ENCODE data around the gene ST6GALNAC1.
A peak's percentile ranks its signal among the peaks of the same experiment; 100 is the strongest.
"Not testable (repeated sequence)": the region's sequence is repeated elsewhere in the genome, so short reads cannot be mapped to it uniquely, and the experiment has no call there.

Gene ST6GALNAC1

GRCh38 chr17:76640550-76641380, 2.8 kb downstream of the ST6GALNAC1 start:
- DNase-seq: no peak

GRCh38 chr17:76638263-76638662, 5.3 kb downstream of the ST6GALNAC1 start:
- no peak for DNase-seq

GRCh38 chr17:76636486-76637206, 6.9 kb downstream of the ST6GALNAC1 start:
- not testable (repeated sequence) for DNase-seq

DNA sequence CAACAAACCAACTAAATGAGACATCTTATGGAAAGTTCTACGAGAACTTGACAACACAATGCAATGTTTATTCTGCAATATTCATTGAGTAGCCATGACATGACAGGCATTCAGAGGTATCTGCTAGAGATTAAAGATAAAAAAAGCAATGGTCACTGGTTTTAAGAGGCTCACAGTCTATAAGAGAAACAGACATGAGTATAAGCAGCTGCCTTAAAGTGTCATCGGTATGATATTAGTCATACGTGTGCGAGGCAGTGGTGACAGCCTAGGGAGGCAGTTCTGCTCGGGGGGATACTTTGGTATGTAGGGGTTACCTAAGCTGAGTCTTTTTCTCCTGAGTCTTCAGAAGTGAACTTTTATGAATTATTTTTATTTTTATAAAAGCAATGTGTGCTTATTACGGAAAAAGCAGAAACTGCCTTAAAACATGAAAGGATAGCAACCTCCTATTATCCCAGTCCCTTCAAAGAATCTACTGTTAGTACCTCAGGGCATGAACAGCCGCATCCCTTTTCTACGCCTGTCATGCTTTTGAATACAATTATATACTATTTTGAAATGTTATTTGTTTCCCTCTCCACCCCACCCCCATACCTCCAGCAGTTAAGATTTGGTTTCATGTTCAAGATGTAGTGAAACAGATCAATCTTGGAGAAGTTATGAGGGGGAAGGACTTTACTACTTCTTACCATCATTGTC, 7.7 kb downstream of the ST6GALNAC1 start:
- no peak for DNase-seq

GRCh38 chr17:76635039-76635438, 8.5 kb downstream of the ST6GALNAC1 start:
- DNase-seq: no peak

- DNase-seq: no peak
These were observed 9.8 kb downstream of the ST6GALNAC1 start for GRCh38 chr17:76633628-76634328.

GRCh38 chr17:76631821-76632565, 11.6 kb downstream of the ST6GALNAC1 start:
- DNase-seq: no peak

- DNase-seq: no peak
These were observed 13.4 kb downstream of the ST6GALNAC1 start for GRCh38 chr17:76630151-76630550.

DNA sequence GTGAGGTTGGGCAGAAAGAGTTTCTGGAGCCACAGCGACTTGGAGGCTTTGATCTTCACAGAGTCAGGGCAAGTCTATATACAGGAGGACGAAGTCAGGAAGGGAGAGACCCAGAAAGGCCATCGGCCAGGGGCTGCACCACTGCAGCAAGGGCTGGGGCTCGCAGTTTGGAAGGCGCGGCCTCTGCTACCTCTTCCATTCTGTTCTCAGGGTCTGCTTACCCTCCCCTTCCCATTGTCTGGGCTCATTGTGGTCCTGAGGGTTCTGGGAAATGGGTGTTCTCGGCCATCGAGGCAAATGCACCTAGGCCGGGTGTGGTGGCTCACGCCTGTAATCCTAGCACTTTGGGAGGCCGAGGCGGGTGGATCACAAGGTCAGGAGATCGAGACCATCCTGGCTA, 16.0 kb downstream of the ST6GALNAC1 start:
- DNase-seq: no peak

DNA sequence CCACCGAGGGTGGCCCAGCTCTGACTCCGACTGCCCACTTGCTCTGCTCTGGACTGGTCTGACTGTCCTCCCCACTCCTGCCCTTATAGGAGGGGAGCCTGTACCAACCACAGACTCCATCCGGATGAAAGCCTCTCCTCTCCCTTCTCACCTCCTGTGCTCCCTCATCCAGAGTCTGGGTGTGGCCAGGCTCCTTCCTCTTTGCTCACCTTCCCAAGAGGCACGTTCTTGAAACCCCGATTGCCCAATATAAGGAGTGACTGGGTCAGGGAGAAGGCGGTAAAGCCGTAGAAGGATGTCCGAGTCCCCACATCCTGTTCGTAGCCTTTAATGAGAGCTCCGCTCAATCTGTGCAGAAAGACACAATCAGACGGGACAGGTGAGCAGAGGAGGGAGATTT, 17.1 kb downstream of the ST6GALNAC1 start:
- DNase-seq: no peak

- DNase-seq: no peak
These were observed 18.1 kb downstream of the ST6GALNAC1 start for GRCh38 chr17:76625496-76625895.

- peak; percentile 68 for DNase-seq
These were observed 20.0 kb downstream of the ST6GALNAC1 start for GRCh38 chr17:76623271-76624146.

DNA sequence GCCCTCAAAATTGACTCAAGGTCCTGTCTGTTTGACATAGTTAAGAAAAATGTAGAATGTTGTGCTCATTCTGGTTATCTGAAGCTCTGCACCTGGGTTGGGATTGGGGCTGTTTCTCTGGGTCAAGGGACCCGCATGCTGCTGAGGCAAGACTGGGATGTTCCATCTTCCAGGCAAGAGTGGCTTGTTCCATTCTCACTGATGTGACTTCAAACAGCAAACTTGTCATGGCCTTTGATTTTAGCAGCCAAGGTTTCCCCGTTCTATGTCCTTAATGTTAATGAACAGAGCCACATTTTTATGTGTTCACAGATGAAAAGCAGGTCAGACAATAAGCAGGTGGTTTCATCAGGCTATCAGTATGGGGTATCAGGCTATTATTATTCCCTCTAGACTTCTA, 25.7 kb downstream of the ST6GALNAC1 start:
- DNase-seq: no peak

DNA sequence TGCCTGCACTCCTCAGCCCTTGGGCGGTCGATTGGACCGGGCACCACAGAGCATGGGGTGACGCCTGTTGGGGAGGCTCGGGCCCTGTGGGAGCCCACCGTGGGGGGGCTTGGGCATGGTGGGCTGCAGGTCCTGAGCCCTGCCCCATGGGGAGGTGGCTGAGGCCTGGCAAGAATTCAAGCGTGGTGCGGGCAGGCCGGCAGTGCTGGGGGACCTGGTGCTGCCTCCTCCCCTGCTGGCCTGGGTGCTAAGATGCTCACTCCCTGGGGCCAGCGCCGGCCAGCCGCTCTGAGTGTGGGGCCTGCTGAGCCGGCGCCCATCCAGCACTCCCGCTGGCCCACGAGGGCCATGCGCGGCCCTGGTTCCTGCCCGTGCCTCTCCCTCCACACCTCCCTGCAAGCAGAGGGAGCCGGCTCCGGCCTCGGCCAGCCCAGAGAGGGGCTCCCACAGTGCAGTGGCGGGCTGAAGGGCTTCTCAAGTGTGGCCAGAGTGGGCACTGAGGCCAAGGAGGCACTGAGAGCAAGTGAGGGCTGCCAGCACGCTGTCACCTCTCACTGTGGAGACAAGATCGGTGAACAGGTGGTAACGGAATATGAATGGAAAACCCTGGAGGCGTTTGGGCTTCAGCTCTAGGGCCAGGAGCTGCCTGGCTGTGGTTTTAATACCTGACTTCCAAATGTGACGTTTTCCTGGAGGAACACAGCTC, 28.5 kb downstream of the ST6GALNAC1 start:
- no peak for DNase-seq

- not testable (repeated sequence) for DNase-seq
These were observed 29.3 kb downstream of the ST6GALNAC1 start for GRCh38 chr17:76614064-76614759.

DNA sequence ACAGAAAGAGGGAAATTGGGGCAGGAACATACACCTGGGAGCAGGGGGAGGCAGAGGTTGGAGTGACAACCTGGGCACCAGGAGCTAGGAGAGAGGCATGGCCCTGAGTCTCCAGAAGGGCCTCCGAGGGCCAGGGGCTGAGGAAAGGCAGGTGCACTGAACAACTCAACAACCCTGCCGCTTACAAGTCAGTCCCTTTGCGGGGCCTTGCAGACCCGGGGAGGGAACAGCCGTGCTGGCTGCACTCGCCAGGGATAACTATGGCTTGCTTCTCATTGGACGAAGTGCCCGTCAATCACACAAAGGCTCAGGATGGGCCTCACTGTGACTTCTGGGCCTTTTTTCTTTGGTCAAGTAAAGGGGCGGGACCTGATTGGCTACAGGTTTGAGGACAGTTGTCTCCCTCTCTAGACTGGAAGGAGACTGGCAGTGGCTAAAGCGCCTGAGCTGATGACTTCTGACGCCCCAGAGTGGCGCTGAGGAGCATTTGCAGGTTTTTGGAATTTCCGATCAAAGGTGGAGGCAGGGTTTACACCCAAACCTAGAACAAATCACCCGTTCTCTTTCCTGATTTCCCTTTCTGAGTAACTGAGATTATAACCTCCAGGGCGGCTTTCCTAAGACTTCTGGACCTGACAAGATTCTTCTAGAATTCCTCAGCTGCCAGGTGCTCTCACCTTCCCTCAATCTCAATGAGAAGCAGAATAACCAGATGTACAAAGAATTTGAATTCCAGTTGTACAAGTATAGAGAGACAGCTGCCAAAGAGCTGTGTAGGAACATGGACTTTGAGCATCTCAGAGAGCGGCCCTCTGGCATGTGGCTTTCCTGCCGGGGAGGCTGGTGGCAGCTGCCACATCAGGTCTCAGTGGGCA, 30.3 kb downstream of the ST6GALNAC1 start:
- DNase-seq: no peak

GRCh38 chr17:76612465-76612864, 31.1 kb downstream of the ST6GALNAC1 start:
- DNase-seq: no peak

DNA sequence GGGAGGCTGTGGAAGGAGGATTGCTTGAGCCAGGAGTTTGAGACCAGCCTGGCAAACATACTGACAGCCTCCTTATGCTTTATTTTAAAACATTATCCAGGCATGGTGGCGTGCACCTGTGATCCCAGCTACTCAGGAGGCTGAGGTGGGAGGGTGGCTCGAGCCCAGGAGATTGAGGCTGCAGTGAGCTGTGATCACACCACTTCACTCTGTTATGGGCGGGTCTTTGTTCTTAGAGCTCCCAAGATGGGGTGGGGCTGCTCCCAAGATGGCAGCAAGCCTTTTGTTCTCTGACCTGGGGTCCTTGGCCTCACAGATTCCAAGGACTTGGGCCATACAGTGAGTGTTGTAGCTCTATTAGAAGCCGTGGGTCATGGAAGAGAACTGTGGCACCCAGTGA, 31.8 kb downstream of the ST6GALNAC1 start:
- DNase-seq: no peak
